GM18505 (cell line): ENCODE results near the gene EIF4E1B.

Experiments used
- ATAC-seq: cut with Tn5 transposase; IDR thresholded peaks from one replicate; pipeline ENCODE4 v1.9.1; 2021; ENCODE audit not compliant: unreplicated experiment
- POLR2A ChIP-seq: IDR thresholded peaks from 4 replicates; pipeline ENCODE4 v1.6.1; 2011; ENCODE audit warnings: borderline replicate concordance; ENCODE audit not compliant: insufficient read depth, insufficient read length; ENCODE audit errors: extremely low read depth

The EIF4E1B gene

DNA sequence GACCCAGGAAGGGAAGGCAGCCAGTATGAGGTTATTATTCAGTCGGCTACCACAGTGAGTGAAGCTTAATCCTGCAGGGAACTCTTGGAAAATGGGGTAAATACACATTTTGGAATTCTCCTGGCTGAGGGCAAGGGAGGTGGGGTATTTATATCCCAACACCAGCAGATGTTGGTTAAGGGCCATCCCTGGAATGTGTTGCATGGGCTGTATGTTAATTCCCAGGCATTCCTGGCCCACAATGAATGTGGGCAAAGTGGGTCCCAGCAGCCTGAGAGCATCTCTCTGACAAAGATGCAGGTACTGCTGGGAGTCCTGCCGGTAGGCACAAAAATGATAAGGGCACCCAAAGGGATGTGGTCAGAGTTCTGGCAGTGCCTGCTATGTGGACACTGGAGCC, 17.6 kb upstream of the EIF4E1B start:
- no peak for ATAC-seq
- TF ChIP-seq POLR2A: no peak

DNA sequence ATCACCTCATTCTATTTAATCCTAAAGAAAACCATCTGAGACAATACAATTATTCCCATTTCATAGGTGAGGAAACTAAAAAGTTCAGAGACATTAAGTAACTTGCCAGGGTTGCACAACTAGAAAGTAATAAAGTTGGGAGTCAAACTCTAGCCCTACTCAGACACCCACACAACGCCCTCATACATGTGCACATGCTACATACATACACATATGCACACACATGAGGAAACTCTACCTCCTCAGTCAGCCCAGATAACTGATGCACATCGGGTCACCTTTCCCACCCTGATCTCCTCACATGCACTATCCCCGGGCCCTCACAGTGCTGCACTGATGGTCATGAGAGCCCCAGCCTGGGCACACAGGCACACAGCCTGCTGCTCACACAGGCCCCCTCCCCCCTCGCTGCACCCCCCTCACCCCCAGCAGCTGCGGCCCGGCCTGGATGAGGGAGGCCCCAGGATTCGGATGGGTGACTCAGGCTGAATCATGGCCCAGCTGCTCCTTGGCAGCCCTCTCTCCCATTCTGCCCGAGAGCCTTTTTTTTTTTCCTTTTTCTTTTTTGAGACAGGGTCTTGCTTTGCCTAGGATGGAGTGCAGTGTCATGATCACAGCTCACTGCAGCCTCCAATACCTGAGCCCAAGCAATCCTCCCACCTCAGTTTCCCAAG, 15.5 kb upstream of the EIF4E1B start:
- ATAC-seq: no peak
- TF ChIP-seq POLR2A: no peak

- TF ChIP-seq POLR2A: no peak
- ATAC-seq: no peak
Measured at GRCh38 chr5:176616511-176616910, 14.0 kb upstream of the EIF4E1B start.

DNA sequence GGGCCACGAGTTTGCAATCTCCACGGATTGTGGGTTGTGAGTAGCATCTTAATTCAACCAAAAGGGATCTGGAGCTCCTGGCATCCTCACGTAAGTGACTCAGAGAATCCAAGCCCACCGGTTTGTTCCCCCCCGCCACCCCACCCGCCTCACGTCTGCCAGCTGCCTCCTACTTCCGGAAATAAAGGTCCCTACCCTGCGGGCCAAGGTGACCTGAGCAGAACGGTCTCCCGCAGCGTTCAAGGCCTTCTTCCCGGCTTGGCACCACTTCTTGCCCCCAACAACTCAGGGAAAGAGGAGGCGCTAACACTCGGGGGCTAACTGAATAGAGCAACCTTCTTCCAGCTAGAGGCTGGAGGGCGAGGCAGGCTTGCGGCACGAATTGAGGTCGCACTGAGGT, 11.7 kb upstream of the EIF4E1B start:
- TF ChIP-seq POLR2A: no peak
- no peak for ATAC-seq

DNA sequence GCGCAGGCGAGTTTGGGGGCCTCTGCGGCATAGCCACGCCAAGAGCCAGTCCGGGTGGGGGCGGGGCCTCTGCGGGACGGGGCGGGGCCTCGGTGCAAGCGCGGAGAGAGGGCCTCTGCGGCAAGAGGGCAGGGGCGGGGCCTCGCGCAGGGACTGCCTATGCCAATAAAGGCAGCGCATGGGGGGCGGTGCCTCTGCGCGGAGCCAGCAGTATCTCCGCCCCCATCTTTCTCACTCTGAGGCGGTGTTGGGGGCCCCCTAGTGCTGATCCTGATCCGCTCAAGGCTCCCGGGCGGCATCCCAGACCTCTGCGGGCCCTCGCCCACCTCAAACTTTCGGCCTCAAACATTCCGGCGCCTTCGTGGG, 11.3 kb upstream of the EIF4E1B start:
- no peak for TF ChIP-seq POLR2A
- no peak for ATAC-seq

DNA sequence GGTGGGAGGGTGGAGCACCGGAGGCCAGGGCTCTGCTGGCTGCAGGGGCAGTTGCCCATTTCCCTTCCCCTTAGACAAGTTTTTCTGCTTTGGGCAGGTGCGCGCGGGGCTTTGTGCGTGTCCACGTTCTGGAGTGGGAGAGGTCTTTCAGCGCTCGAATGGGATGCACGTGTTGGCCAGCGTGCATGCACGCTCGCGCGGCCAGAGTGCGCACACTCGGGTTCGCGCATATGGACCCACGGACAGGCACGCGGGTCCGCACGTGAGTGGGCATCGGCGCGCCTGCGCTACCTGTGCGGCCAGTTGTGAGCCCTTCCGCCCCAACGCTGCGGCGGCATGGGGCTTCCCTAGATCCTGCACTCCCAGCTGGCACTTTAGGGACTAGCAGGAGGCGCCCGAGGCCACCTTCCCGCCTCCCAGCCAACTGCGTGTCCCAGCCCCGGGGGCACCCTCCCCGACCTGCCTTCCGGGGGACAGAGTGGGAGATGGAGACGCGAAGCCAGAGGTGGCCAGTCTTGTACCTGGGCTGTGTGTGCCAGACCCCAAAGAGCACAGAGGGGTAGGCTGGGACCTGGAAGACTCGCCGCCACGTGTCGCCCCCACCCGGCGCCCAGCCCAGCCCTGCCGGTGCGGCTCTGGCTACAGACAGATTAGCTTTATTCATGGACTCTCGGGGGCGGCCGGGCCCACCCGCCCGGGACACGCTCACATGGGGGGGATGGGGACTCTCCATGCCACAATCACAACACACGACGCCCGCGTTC, 10.7 kb upstream of the EIF4E1B start:
- TF ChIP-seq POLR2A: no peak
- no peak for ATAC-seq

- TF ChIP-seq POLR2A: no peak
- ATAC-seq: no peak
Measured at GRCh38 chr5:176620333-176620981, 10.0 kb upstream of the EIF4E1B start.

GRCh38 chr5:176621661-176622079, 8.8 kb upstream of the EIF4E1B start:
- ATAC-seq: no peak
- no peak for TF ChIP-seq POLR2A

- no peak for TF ChIP-seq POLR2A
Measured at GRCh38 chr5:176624142-176624541, 6.3 kb upstream of the EIF4E1B start.

DNA sequence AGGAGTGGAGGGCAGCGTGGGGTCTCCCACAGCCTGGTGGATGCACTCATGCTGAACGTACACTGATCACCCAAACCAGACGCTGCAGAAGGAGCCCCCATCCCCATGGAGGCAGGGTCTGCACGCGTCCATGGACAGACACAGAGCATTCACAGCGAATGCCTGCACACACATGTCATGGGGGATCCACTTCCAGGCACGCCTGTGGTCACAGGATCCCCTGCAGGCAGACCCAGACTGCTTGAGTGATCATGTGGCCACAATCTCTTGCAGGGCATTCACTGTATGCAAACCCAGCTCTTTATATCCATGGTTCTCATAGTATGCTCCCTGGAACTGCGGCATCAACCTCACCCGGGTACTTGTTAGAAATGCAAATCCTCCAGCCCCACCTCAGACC, 5.5 kb upstream of the EIF4E1B start:
- no peak for TF ChIP-seq POLR2A
- ATAC-seq: no peak

More at GRCh38 chr5:176624142-176624541, 6.3 kb upstream of the EIF4E1B start:
- no peak for ATAC-seq

GRCh38 chr5:176625512-176625911, 5.0 kb upstream of the EIF4E1B start:
- TF ChIP-seq POLR2A: no peak
- ATAC-seq: no peak

GRCh38 chr5:176625966-176626875, 4.3 kb upstream of the EIF4E1B start:
- ATAC-seq: no peak

GRCh38 chr5:176626876-176627236, 3.6 kb upstream of the EIF4E1B start:
- ATAC-seq: no peak
- no peak for TF ChIP-seq POLR2A

More at GRCh38 chr5:176625966-176626875, 4.3 kb upstream of the EIF4E1B start:
- no peak for TF ChIP-seq POLR2A
